Measurements from ENCODE around the gene GLS.
"Not testable (repeated sequence)": the region's sequence is repeated elsewhere in the genome, so short reads cannot be mapped to it uniquely, and the experiment has no call there.

The GLS gene

GRCh38 chr2:190856985-190857384 lies 23.6 kb upstream of the GLS start:
- DNase-seq: no peak

- no peak for DNase-seq
Observed at GRCh38 chr2:190858817-190859216, 21.8 kb upstream of the GLS start.

GRCh38 chr2:190859347-190860297 lies 21.0 kb upstream of the GLS start:
- DNase-seq: no peak

- DNase-seq: no peak
Observed at GRCh38 chr2:190860985-190861680, 19.5 kb upstream of the GLS start.

GRCh38 chr2:190862128-190862527 lies 18.5 kb upstream of the GLS start:
- not testable (repeated sequence) for DNase-seq

- no peak for DNase-seq
Observed at GRCh38 chr2:190862571-190862991, 18.0 kb upstream of the GLS start.

GRCh38 chr2:190863946-190864345 lies 16.7 kb upstream of the GLS start:
- DNase-seq: no peak

GRCh38 chr2:190864375-190864774 lies 16.2 kb upstream of the GLS start:
- no peak for DNase-seq

- no peak for DNase-seq
Observed at GRCh38 chr2:190867212-190867611, 13.4 kb upstream of the GLS start.

- no peak for DNase-seq
Observed at GRCh38 chr2:190867832-190868231, 12.8 kb upstream of the GLS start.

GRCh38 chr2:190869721-190870120 lies 10.9 kb upstream of the GLS start:
- DNase-seq: no peak

GRCh38 chr2:190873451-190873850 lies 7.2 kb upstream of the GLS start:
- DNase-seq: not testable (repeated sequence)

GRCh38 chr2:190875891-190876290 lies 4.7 kb upstream of the GLS start:
- no peak for DNase-seq

GRCh38 chr2:190876631-190877030 lies 4.0 kb upstream of the GLS start:
- no peak for DNase-seq

- no peak for DNase-seq
Observed at GRCh38 chr2:190877436-190877835, 3.2 kb upstream of the GLS start.

GRCh38 chr2:190879474-190880377 lies 895 bp upstream of the GLS start:
- no peak for DNase-seq

- DNase-seq: no peak
Observed at GRCh38 chr2:190881084-190881597, 520 bp downstream of the GLS start.

GRCh38 chr2:190881598-190882410 lies 1.2 kb downstream of the GLS start:
- DNase-seq: no peak

GRCh38 chr2:190882411-190882766 lies 1.8 kb downstream of the GLS start:
- no peak for DNase-seq

GRCh38 chr2:190882856-190883582 lies 2.4 kb downstream of the GLS start:
- no peak for DNase-seq

- DNase-seq: not testable (repeated sequence)
Observed at GRCh38 chr2:190885844-190886243, 5.2 kb downstream of the GLS start.

Data from cerebellar nuclear complex (tissue), 1 donor.